ENCODE measurements around the gene MATCAP1. TPM values are rescaled to one million over a fixed set of nuclear protein-coding genes. Genes with fewer than 3 reads are reported as not detected.

MATCAP1 gene
- total and polyA plus RNA-seq, 10 of the 15 experiments (the other 5 are each of a cell fraction or from before 2014, with no cell fraction given) = 2.8 to 25.8 (median 8.6) TPM

- TF ChIP-seq ELK1 (IDR thresholded peaks at IDR 0.05; ENCODE audit: low read depth, low read length) (no peak), RB1 (IDR thresholded peaks at IDR 0.05; ENCODE audit: borderline replicate concordance) (no peak), BCL3 (IDR thresholded peaks at IDR 0.05; ENCODE audit: borderline replicate concordance, insufficient read depth, low read depth, low read length, poor library complexity, severe bottlenecking) (no peak), CREM (IDR thresholded peaks at IDR 0.05; ENCODE audit: low read depth) (no peak), ZNF24 (IDR thresholded peaks at IDR 0.05) (no peak), CHD4 (IDR thresholded peaks at IDR 0.05) (no peak), RBBP5 (conservative IDR thresholded peaks at IDR 0.05) (no peak), ZNF687 (IDR thresholded peaks at IDR 0.05) (peak; percentile 82), NFIC (IDR thresholded peaks at IDR 0.05; ENCODE audit: low read depth, low read length) (no peak), MAX (IDR thresholded peaks at IDR 0.05; ENCODE audit: low read depth, low read length) (peak; percentile 55; the same call in 1 of the 2 replicates), SUPT20H (IDR thresholded peaks at IDR 0.05; ENCODE audit: borderline replicate concordance, control insufficient read depth, low read depth, low read length) (no peak), RELB (IDR thresholded peaks at IDR 0.05; ENCODE audit: low read depth) (peak; percentile 70; the same call in 1 of the 2 replicates), TAF1 (IDR thresholded peaks at IDR 0.05; ENCODE audit: borderline replicate concordance, low read depth, low read length) (no peak), ZNF207 (IDR thresholded peaks at IDR 0.05; ENCODE audit: borderline replicate concordance) (no peak), RCOR1 (conservative IDR thresholded peaks at IDR 0.05; ENCODE audit: low read depth, low read length) (no peak), STAT3 (IDR thresholded peaks at IDR 0.05; ENCODE audit: low read depth, low read length) (no peak), ZBTB33 (IDR thresholded peaks at IDR 0.05) (no peak)
These were observed 13.4 kb downstream of the MATCAP1 start, which contains the start of gene NOL3 (continued) for GRCh38 chr16:67170168-67170948.
